Mucosa of descending colon (tissue), 3 donors: ENCODE results near the gene GLIPR1. TPM values are rescaled to one million over a fixed set of nuclear protein-coding genes. Genes with fewer than 3 reads are reported as not detected.
"Not testable (repeated sequence)": the region's sequence is repeated elsewhere in the genome, so short reads cannot be mapped to it uniquely, and the experiment has no call there.

Source experiments
- ATAC-seq: fragments of 200-7000 bp; cut with Tn5 transposase; one replicate; pipeline ENCODE4 v1.9.1; 2020; ENCODE audit warnings: mild to moderate bottlenecking, moderate library complexity
- DNase-seq, 3 donors: peaks; one replicate each; pipeline ENCODE4 v3.0.0-alpha.2; 2020
- H3K36me3 ChIP-seq: fragments of 200-600 bp; one replicate; pipeline ENCODE4 v1.8.0; 2021; ENCODE audit warnings: low read depth, mild to moderate bottlenecking
- H3K4me1 ChIP-seq: fragments of 200-600 bp; one replicate; pipeline ENCODE4 v1.8.0; 2021; ENCODE audit warnings: low read depth, mild to moderate bottlenecking
- H3K4me3 ChIP-seq: fragments of 200-600 bp; one replicate; pipeline ENCODE4 v1.8.0; 2021; ENCODE audit warnings: mild to moderate bottlenecking
- H3K9me3 ChIP-seq: fragments of 200-600 bp; one replicate; pipeline ENCODE4 v1.8.0; 2021; ENCODE audit warnings: mild to moderate bottlenecking
- CTCF ChIP-seq: fragments of 200-600 bp; IDR thresholded peaks from one replicate; pipeline ENCODE4 v1.8.0; 2022; ENCODE audit warnings: antibody characterized with exemption, mild to moderate bottlenecking
- intact Hi-C, 2 donors: fragments of 100-400 bp; cut with DNase I in 1 of 2; cut with micrococcal nuclease in 1 of 2; formaldehyde crosslinking; loops; one replicate each; pipeline versions ENCODE4 v1.11.0 to v1.11.1; 2022; cut with DNase I, micrococcal nuclease
- total RNA-seq, 3 donors: library from RNA; stranded (reverse); fragmentation: NEBNext Ultra II Directional in 2 of 3; extraction: Animal tissue kit (Norgen Biotek cat#: 25700) in 2 of 3; gene quantifications; one replicate each; pipeline versions ENCODE4 v1.2.1 to v1.2.4, GENCODE V29; 2021 to 2023
- donor health status: DM: no; HTN: no; CAD: no; lungs with moderate emphysema.
- donor health status: DM: no; HTN: no; CAD: no.
- donor health status: DM: no; HTN: yes; CAD: no.

Gene GLIPR1
- total RNA-seq, 3 donors from 2014 or later = 3.8 to 20.1 (median 10.1) TPM

- Histone ChIP-seq H3K4me1 (peaks cover 5% of the 10 kb centered on the region), H3K9me3 (peaks cover 2% of the 10 kb centered on the region), H3K36me3 (no peaks in the 10 kb centered on the region), H3K4me3 (no peak overlapping the region)
- DNase-seq (no peak), ATAC-seq (no peak)
- TF ChIP-seq CTCF = no peak
- intact Hi-C loops = no loop called here
These were observed 40.6 kb upstream of the GLIPR1 start for GRCh38 chr12:75439930-75440329.

GRCh38 chr12:75441687-75442449 lies 38.7 kb upstream of the GLIPR1 start:
- H3K4me1 ChIP-seq, intact Hi-C loops, H3K9me3 ChIP-seq, DNase-seq, H3K36me3 ChIP-seq, H3K4me3 ChIP-seq, ATAC-seq: not testable (repeated sequence)

- H3K4me3 ChIP-seq, H3K36me3 ChIP-seq, ATAC-seq, H3K9me3 ChIP-seq, intact Hi-C loops, DNase-seq, H3K4me1 ChIP-seq: not testable (repeated sequence)
These were observed 38.1 kb upstream of the GLIPR1 start for GRCh38 chr12:75442454-75442853.

- H3K9me3 ChIP-seq = no peaks in the 10 kb centered on the region
- no peak for ATAC-seq
- H3K4me1 ChIP-seq = peaks cover 5% of the 10 kb centered on the region
- intact Hi-C loops = no loop called here
- no peak for TF ChIP-seq CTCF
- H3K4me3 ChIP-seq = no peak overlapping the region
- no peak for DNase-seq
- H3K36me3 ChIP-seq = no peaks in the 10 kb centered on the region
These were observed 36.8 kb upstream of the GLIPR1 start for GRCh38 chr12:75443709-75444108.

- ATAC-seq (no peak), DNase-seq (no peak)
- intact Hi-C loops = no loop called here
- no peak for TF ChIP-seq CTCF
- Histone ChIP-seq H3K36me3 (no peaks in the 10 kb centered on the region), H3K4me3 (no peak overlapping the region), H3K4me1 (peaks cover 5% of the 10 kb centered on the region), H3K9me3 (no peaks in the 10 kb centered on the region)
These were observed 36.0 kb upstream of the GLIPR1 start for GRCh38 chr12:75444429-75445136.

- H3K9me3 ChIP-seq, H3K4me3 ChIP-seq, DNase-seq, ATAC-seq, H3K36me3 ChIP-seq, intact Hi-C loops, H3K4me1 ChIP-seq: not testable (repeated sequence)
These were observed 35.4 kb upstream of the GLIPR1 start for GRCh38 chr12:75445137-75445507.

- Histone ChIP-seq H3K9me3 (no peaks in the 10 kb centered on the region), H3K4me3 (no peak overlapping the region), H3K36me3 (no peaks in the 10 kb centered on the region), H3K4me1 (peaks cover 5% of the 10 kb centered on the region)
- intact Hi-C loops = no loop called here
- TF ChIP-seq CTCF = no peak
- DNase-seq (no peak), ATAC-seq (no peak)
These were observed 33.7 kb upstream of the GLIPR1 start for GRCh38 chr12:75446857-75447256.
